ENCODE data around the gene BTBD2. TPM values are rescaled to one million over a fixed set of nuclear protein-coding genes. Genes with fewer than 3 reads are reported as not detected.

The BTBD2 gene
- total and polyA plus RNA-seq, 2 of the 13 experiments (the other 11 are each of a cell fraction or from before 2014, with no cell fraction given): 28.1 to 45.3 TPM

- TF ChIP-seq ZNF44 (CRISPR knock-in tag; IDR thresholded peaks at IDR 0.05) (no peak), SATB2 (CRISPR knock-in tag; IDR thresholded peaks at IDR 0.05) (no peak), IRX3 (CRISPR knock-in tag; IDR thresholded peaks at IDR 0.05; ENCODE audit: borderline replicate concordance, low read depth) (0 out of 2 replicates have a peak, but pooled peaks have one; percentile 27), RCOR2 (CRISPR knock-in tag; IDR thresholded peaks at IDR 0.05) (peak; percentile 37), ZNF557 (CRISPR knock-in tag; IDR thresholded peaks at IDR 0.05) (0 out of 2 replicates have a peak, but pooled peaks have one; percentile 56), ZNF451 (CRISPR knock-in tag; IDR thresholded peaks at IDR 0.05) (peak; percentile 85), RFX1 (IDR thresholded peaks at IDR 0.05) (no peak), ZXDC (CRISPR knock-in tag; IDR thresholded peaks at IDR 0.05) (no peak), IKZF1 (IDR thresholded peaks at IDR 0.05) (no peak), MLX (CRISPR knock-in tag; IDR thresholded peaks at IDR 0.05) (peak; percentile 59; the same call in 1 of the 2 replicates), ZNF468 (CRISPR knock-in tag; IDR thresholded peaks at IDR 0.05) (no peak), SKIL (CRISPR knock-in tag; IDR thresholded peaks at IDR 0.05; ENCODE audit: borderline replicate concordance) (peak; percentile 37; the same call in 1 of the 2 replicates), ZNF281 (CRISPR knock-in tag; IDR thresholded peaks at IDR 0.05; ENCODE audit: borderline replicate concordance) (peak; percentile 83), AHDC1 (CRISPR knock-in tag; IDR thresholded peaks at IDR 0.05; ENCODE audit: borderline replicate concordance) (no peak), REXO4 (CRISPR knock-in tag; IDR thresholded peaks at IDR 0.05; ENCODE audit: borderline replicate concordance) (no peak)
Observed at GRCh38 chr19:2059422-2060201, 44.1 kb upstream of the BTBD2 start (continued).

Measured in HepG2 (cell line).